Measurements from ENCODE around the gene SOX15. TPM values are rescaled to one million over a fixed set of nuclear protein-coding genes. Genes with fewer than 3 reads are reported as not detected.

The SOX15 gene
- polyA plus RNA-seq, 1 donor: 1.7 TPM

DNA sequence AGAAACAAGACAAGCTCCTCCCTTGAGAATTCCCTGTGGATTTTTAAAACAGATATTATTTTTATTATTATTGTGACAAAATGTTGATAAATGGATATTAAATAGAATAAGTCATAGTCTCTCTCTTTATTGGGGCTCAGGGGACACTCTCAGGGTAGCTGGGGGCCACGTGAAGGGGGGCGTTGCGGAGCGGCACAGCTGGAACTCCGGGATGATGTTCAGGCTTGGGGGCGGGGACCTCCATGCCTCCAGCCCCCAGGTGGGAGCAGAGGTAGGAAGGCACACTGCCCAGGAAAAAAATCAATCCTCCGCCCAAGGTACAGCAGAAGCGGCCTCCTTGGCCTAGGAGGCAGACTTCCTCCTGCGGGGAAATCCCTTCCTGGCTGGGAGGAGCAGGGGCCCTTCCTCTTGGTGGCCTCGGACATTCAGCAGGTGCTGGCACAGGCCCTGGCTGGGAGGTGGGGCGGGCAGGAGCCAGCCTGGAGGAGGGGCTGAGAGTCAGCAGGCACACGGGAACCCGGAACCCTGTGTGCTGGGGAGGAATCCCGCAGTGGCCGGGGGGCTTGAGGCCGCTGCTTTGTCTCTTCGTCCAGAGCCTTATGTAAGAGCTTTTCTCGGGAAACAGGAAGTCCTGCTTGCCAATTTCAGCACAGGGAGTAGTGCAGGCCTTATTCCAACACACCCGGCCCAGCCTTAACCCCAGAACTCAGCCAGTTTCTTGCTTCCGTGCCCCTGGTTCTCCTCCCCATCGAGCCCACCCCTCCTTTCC, 31.9 kb downstream of the SOX15 start:
- DNase-seq (ENCODE audit: low read depth): peak; percentile 82

DNA sequence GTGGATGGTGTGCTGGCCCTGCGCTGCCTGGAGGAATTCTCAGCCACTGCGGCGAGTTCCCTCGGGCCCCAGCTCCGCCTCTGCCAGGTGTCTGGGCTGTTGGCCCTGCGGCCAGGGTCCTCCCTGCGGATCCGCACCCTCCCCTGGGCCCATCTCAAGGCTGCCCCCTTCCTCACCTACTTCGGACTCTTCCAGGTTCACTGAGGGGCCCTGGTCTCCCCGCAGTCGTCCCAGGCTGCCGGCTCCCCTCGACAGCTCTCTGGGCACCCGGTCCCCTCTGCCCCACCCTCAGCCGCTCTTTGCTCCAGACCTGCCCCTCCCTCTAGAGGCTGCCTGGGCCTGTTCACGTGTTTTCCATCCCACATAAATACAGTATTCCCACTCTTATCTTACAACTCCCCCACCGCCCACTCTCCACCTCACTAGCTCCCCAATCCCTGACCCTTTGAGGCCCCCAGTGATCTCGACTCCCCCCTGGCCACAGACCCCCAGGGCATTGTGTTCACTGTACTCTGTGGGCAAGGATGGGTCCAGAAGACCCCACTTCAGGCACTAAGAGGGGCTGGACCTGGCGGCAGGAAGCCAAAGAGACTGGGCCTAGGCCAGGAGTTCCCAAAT, 32.6 kb downstream of the SOX15 start:
- no peak for DNase-seq (ENCODE audit: low read depth)

DNA sequence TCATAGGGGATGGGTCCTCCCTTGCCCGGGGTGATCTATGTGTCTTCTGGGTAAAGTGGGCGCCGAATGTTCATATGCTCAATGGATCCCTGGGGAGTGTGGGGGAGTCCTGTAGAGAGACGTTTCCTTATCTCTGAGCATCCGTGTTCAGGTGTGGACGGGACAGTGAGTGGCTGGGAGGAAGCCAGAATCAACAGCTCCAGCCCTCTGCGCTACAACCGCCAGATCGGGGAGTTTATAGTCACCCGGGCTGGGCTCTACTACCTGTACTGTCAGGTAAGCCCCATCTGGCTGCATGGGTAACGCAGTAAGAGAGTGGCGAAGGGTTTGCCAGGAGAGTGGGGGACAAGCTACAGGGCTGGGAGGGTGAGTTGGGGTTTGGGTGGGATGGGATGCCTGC, 33.3 kb downstream of the SOX15 start:
- DNase-seq (ENCODE audit: low read depth): no peak

DNA sequence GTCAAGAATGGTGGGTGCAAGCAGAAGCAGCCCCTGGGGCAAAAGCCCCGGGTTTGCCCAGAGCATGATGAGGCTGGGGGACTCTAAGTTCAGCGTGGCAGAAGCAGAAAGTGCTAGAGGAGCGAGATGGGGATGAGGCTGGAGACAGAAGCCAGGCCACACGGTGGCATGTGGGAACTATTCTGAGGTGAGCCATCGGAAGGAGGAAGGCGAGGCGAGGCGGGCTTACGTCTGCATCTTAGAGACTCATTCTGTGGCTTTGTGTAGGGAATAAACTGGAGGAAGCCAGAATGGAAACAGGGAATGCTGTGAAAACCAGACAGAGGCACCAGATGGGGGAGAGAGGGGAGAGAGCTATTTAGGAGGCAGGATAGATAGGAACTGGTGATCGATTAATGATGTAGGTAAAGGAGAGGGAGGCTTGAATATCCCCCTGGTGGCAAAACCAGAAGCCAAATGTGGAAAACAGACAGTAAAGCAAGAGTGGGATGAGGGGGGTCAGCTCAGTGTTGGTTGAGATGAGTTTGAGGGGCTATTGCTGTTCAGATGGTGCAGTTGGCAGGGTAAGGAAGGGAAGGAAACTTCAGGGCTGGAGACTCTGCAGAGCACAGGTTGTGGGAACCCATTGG, 34.5 kb downstream of the SOX15 start:
- DNase-seq (ENCODE audit: low read depth): no peak

DNA sequence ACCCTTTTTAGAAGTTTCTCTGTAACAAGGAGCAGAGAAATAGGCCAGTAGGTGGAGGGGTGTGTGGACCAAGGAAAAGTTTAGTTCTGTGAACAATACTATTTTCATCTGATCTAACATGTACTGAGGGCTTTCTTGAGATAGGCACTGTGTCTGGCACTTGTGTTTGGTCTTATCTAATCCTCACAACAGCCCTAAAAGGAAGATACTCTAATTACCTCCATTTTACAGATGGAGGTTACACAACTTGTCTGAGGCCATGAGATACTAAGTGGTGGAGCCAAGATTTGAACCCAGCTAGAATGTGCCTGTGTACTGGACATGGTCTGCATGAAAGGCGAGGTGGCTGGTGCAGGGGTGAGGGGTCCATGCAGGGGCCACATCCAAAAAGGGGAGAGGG, 36.5 kb downstream of the SOX15 start:
- no peak for DNase-seq (ENCODE audit: low read depth)

DNA sequence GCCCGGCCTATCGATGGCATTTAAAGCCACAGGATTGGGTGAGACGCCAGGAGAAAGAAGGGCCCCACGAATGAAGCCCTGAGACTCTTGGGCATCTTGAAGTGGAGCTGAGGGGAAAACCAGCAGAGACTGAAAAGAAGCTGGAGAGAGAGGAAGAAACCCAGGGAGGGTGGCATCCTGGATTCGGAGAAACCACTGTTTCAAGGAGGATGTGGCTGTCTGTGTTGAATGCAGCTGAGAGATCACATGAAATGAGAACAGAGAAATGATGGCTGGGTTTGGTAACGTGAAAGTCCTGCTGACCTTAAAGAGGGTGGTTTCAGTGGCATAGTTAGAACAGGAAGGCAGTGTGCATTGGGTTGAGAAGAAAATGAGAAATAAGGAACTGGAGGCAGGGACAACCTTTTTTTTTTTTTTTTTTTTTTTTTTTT, 37.3 kb downstream of the SOX15 start:
- DNase-seq (ENCODE audit: low read depth): no peak

DNA sequence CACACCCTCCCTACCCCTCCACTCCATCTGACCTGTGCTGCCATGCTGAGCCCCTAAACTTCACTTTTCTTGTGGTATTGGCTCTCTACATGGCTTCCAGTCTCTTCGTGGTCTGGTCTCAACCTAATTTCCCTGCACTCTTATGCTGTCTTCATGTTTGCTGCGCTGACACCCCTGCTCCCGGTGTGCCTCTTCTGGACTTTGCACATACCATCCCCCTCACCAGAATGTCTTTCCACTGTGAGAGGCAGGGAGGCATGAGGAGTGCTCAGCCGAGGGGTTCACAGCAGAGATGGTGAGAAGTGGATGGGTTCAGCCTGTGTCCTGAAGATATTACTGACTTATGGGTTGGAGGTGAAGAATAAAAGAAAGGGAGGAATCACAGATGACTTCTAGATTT, 38.5 kb downstream of the SOX15 start:
- DNase-seq (ENCODE audit: low read depth): no peak

DNA sequence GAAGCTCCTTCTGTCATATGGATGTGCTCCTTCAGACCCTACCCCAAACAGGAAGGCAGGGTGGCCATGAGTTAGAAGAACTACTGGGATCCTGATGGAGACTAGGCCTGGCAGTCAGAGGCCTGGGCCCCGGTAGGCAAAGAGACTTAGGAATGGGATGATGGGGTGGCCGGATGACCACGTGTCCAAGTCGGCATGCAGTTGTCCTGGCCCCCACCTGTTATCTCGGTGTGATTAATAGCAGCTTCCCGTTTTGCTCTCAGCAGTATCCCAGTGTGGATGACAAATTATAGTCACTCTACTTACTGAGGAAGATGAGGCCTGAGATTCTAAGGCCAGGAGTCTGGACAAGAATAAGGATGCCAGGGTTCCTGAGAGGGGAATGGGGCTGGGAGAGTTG, 39.5 kb downstream of the SOX15 start:
- no peak for DNase-seq (ENCODE audit: low read depth)

DNA sequence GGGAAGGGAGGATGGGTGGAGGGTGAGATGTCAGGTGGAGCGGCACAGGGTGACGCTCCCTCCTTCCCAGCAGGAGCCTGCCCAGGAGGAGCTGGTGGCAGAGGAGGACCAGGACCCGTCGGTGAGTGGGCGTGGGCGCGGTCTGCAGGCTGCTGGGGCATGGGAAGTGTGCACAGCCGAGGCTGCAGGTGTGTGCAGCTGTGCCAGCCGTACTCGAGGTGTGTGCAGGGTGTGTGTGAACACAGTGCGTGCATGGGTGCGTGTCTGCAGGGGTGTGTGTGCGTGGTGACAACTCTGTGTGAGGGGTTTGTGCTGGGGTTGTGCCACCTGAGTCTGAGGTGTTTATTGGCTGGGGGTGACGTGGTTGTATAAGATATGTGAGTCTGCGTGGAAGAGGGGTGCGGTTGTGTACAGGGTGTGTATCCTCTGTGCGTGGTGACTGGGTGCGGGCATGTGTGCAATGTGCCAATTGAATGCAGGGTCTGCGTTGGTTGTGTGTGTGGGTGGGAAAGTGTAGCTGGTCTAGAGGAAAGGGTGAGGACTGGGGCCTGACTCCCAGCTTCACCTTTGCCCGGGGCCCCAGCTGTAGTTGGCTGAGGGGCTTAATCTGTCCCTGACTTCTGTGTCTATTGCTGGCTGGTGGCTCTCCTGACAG, 40.4 kb downstream of the SOX15 start:
- no peak for DNase-seq (ENCODE audit: low read depth)

DNA sequence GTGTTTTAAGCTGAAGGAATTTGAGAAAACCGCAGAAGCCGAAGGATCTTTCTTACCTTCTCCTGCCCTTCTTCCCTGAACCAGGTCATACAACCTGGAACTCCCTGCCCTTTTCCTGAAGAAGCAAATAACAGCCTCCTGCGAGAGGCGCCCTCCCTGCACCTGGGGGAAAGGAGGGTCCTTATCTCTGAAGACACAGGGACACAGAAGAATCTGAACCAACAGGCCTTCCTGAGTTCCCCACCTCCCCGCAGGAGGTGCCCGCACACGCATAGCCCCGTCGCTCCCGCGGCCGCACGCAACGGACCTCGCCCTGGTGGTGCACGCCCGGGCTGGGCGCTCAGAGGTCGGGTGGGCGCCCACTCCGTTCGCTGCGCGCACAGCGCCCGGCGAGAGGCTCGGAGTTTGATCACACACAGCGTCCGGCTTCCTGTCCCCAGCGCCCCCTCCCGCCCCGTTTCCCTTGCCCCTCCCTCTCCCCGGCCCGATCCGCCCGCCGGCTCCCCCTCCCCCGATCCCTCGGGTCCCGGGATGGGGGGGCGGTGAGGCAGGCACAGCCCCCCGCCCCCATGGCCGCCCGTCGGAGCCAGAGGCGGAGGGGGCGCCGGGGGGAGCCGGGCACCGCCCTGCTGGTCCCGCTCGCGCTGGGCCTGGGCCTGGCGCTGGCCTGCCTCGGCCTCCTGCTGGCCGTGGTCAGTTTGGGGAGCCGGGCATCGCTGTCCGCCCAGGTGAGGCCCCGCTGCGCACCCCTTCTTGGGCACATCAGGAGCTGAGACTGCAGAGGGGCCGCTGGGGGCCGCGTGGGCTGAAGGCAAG, 41.1 kb downstream of the SOX15 start, which contains the start of gene TNFSF12:
Gene TNFSF12 (plus strand): TSS at position 474 of the 816 bp plus-strand sequence. CDS start 96 bp downstream, at position 570.
- no peak for DNase-seq (ENCODE audit: low read depth)

DNA sequence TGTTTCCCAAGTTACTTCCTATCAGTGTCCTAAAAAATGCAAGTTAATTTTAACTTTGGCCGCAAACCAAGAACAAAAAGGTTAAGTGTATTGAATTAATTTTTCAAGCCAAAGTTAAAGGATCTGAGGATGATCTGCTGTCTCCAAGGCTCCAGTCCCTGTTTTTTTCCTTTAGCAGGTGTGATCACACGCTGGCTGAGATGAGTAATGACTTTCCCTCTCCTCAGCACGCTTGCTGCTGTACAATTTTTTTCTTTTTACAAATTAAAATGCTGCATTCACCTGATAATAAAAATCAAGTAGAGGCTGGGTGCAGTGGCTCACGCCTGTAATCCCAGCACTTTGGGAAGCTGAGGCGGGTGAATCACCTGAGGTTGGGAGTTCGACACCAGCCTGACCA, 45.0 kb downstream of the SOX15 start:
- no peak for DNase-seq (ENCODE audit: low read depth)

DNA sequence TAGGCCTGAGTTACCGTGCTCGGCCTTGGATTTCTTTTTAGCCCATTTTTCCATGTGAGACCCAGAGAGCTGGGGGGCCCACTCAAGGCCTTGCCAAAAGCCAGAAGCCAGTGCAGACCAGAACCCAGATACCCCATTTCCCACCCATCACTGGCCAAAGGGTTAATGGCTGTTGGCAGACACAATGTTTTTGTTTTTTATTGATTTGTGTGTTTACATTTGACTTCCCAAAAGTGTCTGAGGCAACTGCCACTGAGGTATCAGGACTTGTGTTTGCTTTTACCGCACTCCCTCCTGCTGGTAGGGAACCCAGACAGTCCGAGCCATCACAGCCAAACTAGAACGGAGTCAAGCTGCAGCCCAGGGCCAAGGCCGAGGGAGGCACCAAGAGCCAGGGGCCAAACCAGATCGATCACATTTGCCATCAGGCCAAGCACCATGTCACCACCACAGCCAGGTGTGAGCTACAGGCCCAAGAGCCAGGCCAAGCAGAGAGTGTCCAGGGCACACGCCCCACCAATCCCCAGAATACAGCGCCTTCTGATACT, 48.7 kb downstream of the SOX15 start:
- DNase-seq (ENCODE audit: low read depth): no peak

DNA sequence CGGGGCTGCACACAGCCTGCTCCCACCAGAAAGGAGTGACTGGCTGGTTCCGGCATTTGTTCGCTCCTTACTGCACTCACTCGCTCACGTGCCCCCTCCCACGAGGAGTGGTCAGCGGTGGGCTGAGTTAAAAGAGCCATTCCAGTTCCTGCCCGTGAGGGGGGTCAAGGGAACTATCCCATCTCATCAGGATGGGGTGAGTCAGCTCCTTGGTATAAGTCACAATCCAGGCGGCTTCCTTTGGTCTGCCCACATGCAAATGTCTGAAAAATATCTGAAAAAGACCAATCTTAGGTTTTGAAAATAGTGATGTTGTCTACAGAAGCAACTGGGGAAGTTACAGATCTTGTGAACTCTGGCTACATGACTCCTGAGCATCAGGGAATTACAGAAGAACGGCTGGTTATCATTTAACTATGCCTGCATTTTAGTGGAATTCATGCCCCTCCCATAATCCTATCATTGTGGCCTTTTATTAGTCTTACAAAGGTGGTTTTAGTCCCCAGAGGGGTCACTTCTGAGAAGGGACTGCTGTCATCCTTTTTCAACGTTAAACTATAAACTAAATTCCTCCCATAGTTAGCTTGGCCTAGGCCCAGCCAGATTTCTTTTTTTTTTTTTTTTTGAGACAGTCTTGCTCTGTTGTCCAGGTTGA, 50.9 kb downstream of the SOX15 start:
- DNase-seq (ENCODE audit: low read depth): no peak

Other genes starting within 250 kb of the SOX15 start
- gene KCTD11, start 237.9 kb downstream of the SOX15 start, polyA plus RNA-seq (ENCODE audit: insufficient read length): 6.5 TPM
- not detected for gene TMEM95, start 234.9 kb downstream of the SOX15 start, polyA plus RNA-seq (ENCODE audit: insufficient read length)
- 0.71 TPM for gene TNK1, start 209.0 kb downstream of the SOX15 start, polyA plus RNA-seq (ENCODE audit: insufficient read length)
- gene PLSCR3, start 195.6 kb downstream of the SOX15 start, polyA plus RNA-seq (ENCODE audit: insufficient read length): 27.7 TPM
- 55.6 TPM for gene TMEM256, start 186.0 kb downstream of the SOX15 start, polyA plus RNA-seq (ENCODE audit: insufficient read length)
- gene NLGN2, start 182.2 kb downstream of the SOX15 start, polyA plus RNA-seq (ENCODE audit: insufficient read length): 24.5 TPM
- gene SPEM1, start 169.8 kb downstream of the SOX15 start, polyA plus RNA-seq (ENCODE audit: insufficient read length): not detected
- not detected for gene SPEM2, start 164.5 kb downstream of the SOX15 start, polyA plus RNA-seq (ENCODE audit: insufficient read length)
- not detected for gene SPEM3, start 161.2 kb downstream of the SOX15 start, polyA plus RNA-seq (ENCODE audit: insufficient read length)
- 0.87 TPM for gene TMEM102, start 154.7 kb downstream of the SOX15 start, polyA plus RNA-seq (ENCODE audit: insufficient read length)
- gene FGF11, start 150.6 kb downstream of the SOX15 start, polyA plus RNA-seq (ENCODE audit: insufficient read length): 1.4 TPM
- 89.3 TPM for gene CHRNB1, start 145.0 kb downstream of the SOX15 start, polyA plus RNA-seq (ENCODE audit: insufficient read length)
- 25.1 TPM for gene ZBTB4, start 110.5 kb downstream of the SOX15 start, polyA plus RNA-seq (ENCODE audit: insufficient read length)
- gene SLC35G6, start 108.6 kb downstream of the SOX15 start, polyA plus RNA-seq (ENCODE audit: insufficient read length): 0.15 TPM
- gene POLR2A, start 105.7 kb downstream of the SOX15 start, polyA plus RNA-seq (ENCODE audit: insufficient read length): 53.3 TPM
- gene TNFSF12, start 41.0 kb downstream of the SOX15 start, polyA plus RNA-seq (ENCODE audit: insufficient read length): 25.8 TPM
- gene TNFSF13, start 31.3 kb downstream of the SOX15 start, polyA plus RNA-seq (ENCODE audit: insufficient read length): 2.6 TPM
- gene SENP3, start 28.2 kb downstream of the SOX15 start, polyA plus RNA-seq (ENCODE audit: insufficient read length): 31.7 TPM
- 25.6 TPM for gene CD68, start 10.5 kb downstream of the SOX15 start, polyA plus RNA-seq (ENCODE audit: insufficient read length)
- gene MPDU1, start 6.2 kb downstream of the SOX15 start, polyA plus RNA-seq (ENCODE audit: insufficient read length): 43.1 TPM
- gene FXR2, start 24.8 kb upstream of the SOX15 start, polyA plus RNA-seq (ENCODE audit: insufficient read length): 38.5 TPM
- gene SAT2, start 37.7 kb upstream of the SOX15 start, polyA plus RNA-seq (ENCODE audit: insufficient read length): 61.7 TPM
- gene SHBG, start 40.0 kb upstream of the SOX15 start, polyA plus RNA-seq (ENCODE audit: insufficient read length): 0.51 TPM
- 33.9 TPM for gene ATP1B2, start 60.8 kb upstream of the SOX15 start, polyA plus RNA-seq (ENCODE audit: insufficient read length)
- 32.3 TPM for gene TP53, start 97.4 kb upstream of the SOX15 start, polyA plus RNA-seq (ENCODE audit: insufficient read length)
- gene WRAP53, start 98.4 kb upstream of the SOX15 start, polyA plus RNA-seq (ENCODE audit: insufficient read length): 6.6 TPM
- 4.4 TPM for gene EFNB3, start 115.1 kb upstream of the SOX15 start, polyA plus RNA-seq (ENCODE audit: insufficient read length)
- 4.3 TPM for gene DNAH2, start 127.7 kb upstream of the SOX15 start, polyA plus RNA-seq (ENCODE audit: insufficient read length)
- 15.4 TPM for gene KDM6B, start 244.1 kb upstream of the SOX15 start, polyA plus RNA-seq (ENCODE audit: insufficient read length)